HCT116 (cell line): ENCODE measurements around the gene CD72. TPM values are rescaled to one million over a fixed set of nuclear protein-coding genes. Genes with fewer than 3 reads are reported as not detected.

Source experiments
- ATAC-seq: fragments of 200-7000 bp; cut with Tn5 transposase; 2 replicates; pipeline ENCODE4 v1.9.1; 2020; ENCODE audit warnings: mild to moderate bottlenecking, moderate library complexity
- BruUV-seq: library from RNA; stranded (reverse); fragments of 400-500 nt; replicated peaks from 2 replicates; lab custom pipeline; 2021; lab: Mats Ljungman, UMichigan
- CTCF ChIA-PET: fragments of 300-600 bp; sonication (Branson Sonifier 250); formaldehyde crosslinking; loops from one replicate; lab custom pipeline; 2021; ENCODE audit warnings: antibody characterized with exemption; lab: Charles Lee
- POLR2A ChIA-PET: fragments of 300-600, 350-600 bp; sonication (Branson Sonifier 250); formaldehyde crosslinking; loops from one replicate; lab custom pipeline; 2021; ENCODE audit warnings: antibody characterized with exemption; lab: Charles Lee
- RAD21 ChIA-PET, 2 experiments: fragments of 300-600 bp; sonication (Branson Sonifier 250); formaldehyde crosslinking; loops; one replicate each; lab custom pipeline; 2023; ENCODE audit warnings: low total read pairs in 2 of 2; ENCODE audit not compliant: uncharacterized antibody in 2 of 2, unreplicated experiment in 2 of 2, low non-redundant PET in 1 of 2; lab: Charles Lee
- DNase-seq: peaks from one replicate; pipeline ENCODE4 v3.0.0-alpha.2; 2010; ENCODE audit warnings: low read depth, low spot score
- H2AFZ ChIP-seq: fragments of 200-600 bp; shearing (Covaris generic), sonication (generic); 2 replicates; pipeline ENCODE4 v1.6.1; 2017; ENCODE audit warnings: low read depth, mixed run types, mixed read lengths, antibody characterized with exemption, low read length; ENCODE audit not compliant: poor library complexity, severe bottlenecking
- H3K27ac ChIP-seq: 2 replicates; pipeline ENCODE4 v1.5.1; 2012; ENCODE audit warnings: low read depth, low read length
- H3K27me3 ChIP-seq: fragments of 200-600 bp; sonication (generic); 2 replicates; pipeline ENCODE4 v1.6.1; 2016; ENCODE audit warnings: mixed run types, low read length, mixed read lengths; ENCODE audit not compliant: insufficient read depth
- H3K36me3 ChIP-seq, 2 experiments: fragments of 200-500 bp in 1 of 2; fragments of 200-600 bp in 1 of 2; sonication (Bioruptor generic) in 1 of 2; sonication (generic) in 1 of 2; 2 replicates each; pipeline versions ENCODE4 v1.5.1 to v1.6.1; 2014 to 2016; ENCODE audit warnings: low read length in 2 of 2, inconsistent platforms in 1 of 2, mixed read lengths in 1 of 2, mixed run types in 1 of 2; ENCODE audit not compliant: insufficient read depth in 2 of 2, control insufficient read depth in 1 of 2
- H3K4me1 ChIP-seq, 2 experiments: fragments of 200-600 bp in 1 of 2; sonication (generic) in 1 of 2; 2 replicates each; pipeline versions ENCODE4 v1.5.1 to v1.6.1; 2012 to 2017; ENCODE audit warnings: low read length in 2 of 2, inconsistent platforms in 1 of 2, mild to moderate bottlenecking in 1 of 2, mixed read lengths in 1 of 2, mixed run types in 1 of 2, moderate library complexity in 1 of 2; ENCODE audit not compliant: insufficient read depth in 2 of 2, control insufficient read depth in 1 of 2
- H3K4me2 ChIP-seq: fragments of 200-600 bp; sonication (generic); 2 replicates; pipeline ENCODE4 v1.6.1; 2017; ENCODE audit warnings: mixed run types, low read length, mixed read lengths
- H3K4me3 ChIP-seq, 2 experiments: fragments of 200-600 bp in 1 of 2; sonication (generic) in 1 of 2; replicated peaks in 1 of 2; 2 replicates each; pipeline ENCODE4 v1.5.1; 2011 to 2016; ENCODE audit warnings: low read length in 2 of 2, control low read depth in 1 of 2, low read depth in 1 of 2, mild to moderate bottlenecking in 1 of 2, mixed read lengths in 1 of 2, mixed run types in 1 of 2
- H3K79me2 ChIP-seq: fragments of 200-600 bp; sonication (generic); 2 replicates; pipeline ENCODE4 v1.6.1; 2017; ENCODE audit warnings: mild to moderate bottlenecking, mixed run types, low read length, moderate library complexity, mixed read lengths; ENCODE audit not compliant: insufficient read depth
- H3K9ac ChIP-seq: fragments of 200-600 bp; sonication (generic); 2 replicates; pipeline ENCODE4 v1.6.1; 2016; ENCODE audit warnings: low read length, mixed read lengths
- H3K9me2 ChIP-seq: fragments of 200-600 bp; sonication (generic), shearing (Covaris generic); 2 replicates; pipeline ENCODE4 v1.6.1; 2017; ENCODE audit warnings: mixed run types, mild to moderate bottlenecking, moderate library complexity; ENCODE audit not compliant: insufficient read depth
- H3K9me3 ChIP-seq, 2 experiments: fragments of 200-500 bp in 1 of 2; fragments of 200-600 bp in 1 of 2; sonication (Bioruptor generic) in 1 of 2; sonication (generic) in 1 of 2; 2 replicates each; pipeline ENCODE4 v1.6.1; 2014 to 2017; ENCODE audit warnings: low read length in 2 of 2, mixed read lengths in 2 of 2, inconsistent platforms in 1 of 2, low read depth in 1 of 2, mild to moderate bottlenecking in 1 of 2, mixed run types in 1 of 2, moderate library complexity in 1 of 2; ENCODE audit not compliant: control insufficient read depth in 1 of 2, insufficient read depth in 1 of 2
- H4K20me1 ChIP-seq: fragments of 200-600 bp; sonication (generic), shearing (Covaris generic); 2 replicates; pipeline ENCODE4 v1.6.1; 2017; ENCODE audit warnings: mixed run types, mild to moderate bottlenecking, moderate library complexity; ENCODE audit not compliant: insufficient read depth
- ELF1 ChIP-seq: IDR thresholded peaks from 2 replicates; pipeline ENCODE4 v1.6.1; 2012; ENCODE audit warnings: low read depth, borderline replicate concordance
- FOSL1 ChIP-seq: IDR thresholded peaks from 2 replicates; pipeline ENCODE4 v1.6.1; 2012; ENCODE audit warnings: low read depth
- POLR2A ChIP-seq: IDR thresholded peaks from 2 replicates; pipeline ENCODE4 v1.7.0; 2011; ENCODE audit warnings: borderline replicate concordance; ENCODE audit not compliant: insufficient read depth, insufficient read length; ENCODE audit errors: extremely low read depth
- POLR2AphosphoS5 ChIP-seq: IDR thresholded peaks from 2 replicates; pipeline ENCODE4 v1.6.1; 2011; ENCODE audit warnings: mild to moderate bottlenecking, low read depth, low read length, moderate library complexity
- SIN3A ChIP-seq: IDR thresholded peaks from 2 replicates; pipeline ENCODE4 v1.6.1; 2012; ENCODE audit warnings: low read depth
- TCF7L2 ChIP-seq: IDR thresholded peaks from 2 replicates; pipeline ENCODE4 v1.7.0; 2011; ENCODE audit warnings: borderline replicate concordance, inconsistent platforms; ENCODE audit not compliant: insufficient read depth, insufficient read length; ENCODE audit errors: extremely low read depth
- YY1 ChIP-seq: IDR thresholded peaks from 2 replicates; pipeline ENCODE4 v1.6.1; 2011; ENCODE audit warnings: low read length, low read depth, moderate library complexity, mild to moderate bottlenecking; ENCODE audit not compliant: insufficient replicate concordance; ENCODE audit errors: extremely low read depth
- intact Hi-C: fragments of 100-400 bp; cut with micrococcal nuclease; formaldehyde crosslinking; loops from 2 replicates; pipeline ENCODE4 v1.10.0; 2022
- total RNA-seq: library from RNA; stranded (reverse); gene quantifications from one replicate; pipeline ENCODE4 v1.2.1, GENCODE V29; 2021; ENCODE audit not compliant: unreplicated experiment
- TF ChIP-seq, protein P1 (sequence below): IDR thresholded peaks from 2 replicates; pipeline ENCODE4 v1.6.1; 2011; ENCODE audit warnings: mild to moderate bottlenecking, low read length, moderate library complexity; ENCODE audit not compliant: insufficient replicate concordance; ENCODE audit errors: extremely low read depth
- TF ChIP-seq, protein P2 (sequence below), 3 experiments: fragments of 200-600 bp in 1 of 3; sonication (generic) in 1 of 3; IDR thresholded peaks in 2 of 3; conservative IDR thresholded peaks in 1 of 3; 2 replicates each; pipeline ENCODE4 v1.5.1; 2012 to 2017; ENCODE audit warnings: low read depth in 2 of 3, low read length in 2 of 3, antibody characterized with exemption in 1 of 3, borderline replicate concordance in 1 of 3, control low read depth in 1 of 3, mild to moderate bottlenecking in 1 of 3, mixed read lengths in 1 of 3, mixed run types in 1 of 3, moderate library complexity in 1 of 3; ENCODE audit not compliant: insufficient read depth in 1 of 3

CD72 gene
- total RNA-seq, 1 experiment from 2014 or later: 1.6 TPM

DNA sequence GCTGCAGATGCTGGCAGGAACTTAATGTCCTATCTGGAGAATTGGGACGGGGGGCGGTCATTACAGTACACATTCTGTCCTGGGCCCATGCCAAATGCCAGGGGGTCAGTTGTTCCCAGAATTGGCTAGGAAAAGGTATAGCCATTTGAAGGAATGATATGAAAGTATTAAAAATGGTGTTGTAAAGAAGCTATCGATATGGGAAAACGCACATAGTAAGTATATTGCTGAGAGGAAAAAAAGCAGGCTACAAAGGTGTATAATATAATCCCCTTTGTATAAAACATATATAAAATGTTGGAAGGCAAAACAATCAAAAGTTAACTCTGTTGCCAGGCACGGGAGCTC is 47.2 kb upstream of the CD72 start:
- Histone ChIP-seq H3K27me3 (no peaks in the 10 kb centered on the region), H3K9me2 (no peaks in the 10 kb centered on the region), H3K9me3 (no peaks in the 10 kb centered on the region), H3K79me2 (peaks cover 28% of the 10 kb centered on the region; the same call in 1 of the 2 replicates), H3K4me2 (peak overlapping the region; percentile 87), H3K27ac (peak overlapping the region; percentile 88), H2AFZ (no peak overlapping the region), H4K20me1 (no peaks in the 10 kb centered on the region), H3K9ac (peak overlapping the region; percentile 96), H3K36me3 (peaks cover 5 to 23% of the 10 kb centered on the region in 2 experiments; a peak in 3 of 4 replicates), H3K4me1 (peaks cover 27 to 64% of the 10 kb centered on the region in 2 experiments; a peak in 3 of 4 replicates), H3K4me3 (peak overlapping the region; percentile 91 to 93)
- POLR2A ChIA-PET: interaction anchor here (1.1 to 3.0 kb wide), 2 partner anchors 18 to 24 kb away, joined by 4 to 16 read pairs; partner anchors contain the start of gene TPM2
- no peak for ATAC-seq
- RAD21 ChIA-PET: no interaction called here
- TF ChIP-seq ELF1 (no peak), TCF7L2 (no peak)
- TSS peak; percentile 56 for BruUV-seq
- no peak for DNase-seq
- intact Hi-C loops: no loop called here
- CTCF ChIA-PET: interaction anchor here (1.0 to 2.0 kb wide), 3 partner anchors 31 to 67 kb away, joined by 4 to 11 read pairs (median 6); partner anchors contain the start of genes CREB3 and TLN1

DNA sequence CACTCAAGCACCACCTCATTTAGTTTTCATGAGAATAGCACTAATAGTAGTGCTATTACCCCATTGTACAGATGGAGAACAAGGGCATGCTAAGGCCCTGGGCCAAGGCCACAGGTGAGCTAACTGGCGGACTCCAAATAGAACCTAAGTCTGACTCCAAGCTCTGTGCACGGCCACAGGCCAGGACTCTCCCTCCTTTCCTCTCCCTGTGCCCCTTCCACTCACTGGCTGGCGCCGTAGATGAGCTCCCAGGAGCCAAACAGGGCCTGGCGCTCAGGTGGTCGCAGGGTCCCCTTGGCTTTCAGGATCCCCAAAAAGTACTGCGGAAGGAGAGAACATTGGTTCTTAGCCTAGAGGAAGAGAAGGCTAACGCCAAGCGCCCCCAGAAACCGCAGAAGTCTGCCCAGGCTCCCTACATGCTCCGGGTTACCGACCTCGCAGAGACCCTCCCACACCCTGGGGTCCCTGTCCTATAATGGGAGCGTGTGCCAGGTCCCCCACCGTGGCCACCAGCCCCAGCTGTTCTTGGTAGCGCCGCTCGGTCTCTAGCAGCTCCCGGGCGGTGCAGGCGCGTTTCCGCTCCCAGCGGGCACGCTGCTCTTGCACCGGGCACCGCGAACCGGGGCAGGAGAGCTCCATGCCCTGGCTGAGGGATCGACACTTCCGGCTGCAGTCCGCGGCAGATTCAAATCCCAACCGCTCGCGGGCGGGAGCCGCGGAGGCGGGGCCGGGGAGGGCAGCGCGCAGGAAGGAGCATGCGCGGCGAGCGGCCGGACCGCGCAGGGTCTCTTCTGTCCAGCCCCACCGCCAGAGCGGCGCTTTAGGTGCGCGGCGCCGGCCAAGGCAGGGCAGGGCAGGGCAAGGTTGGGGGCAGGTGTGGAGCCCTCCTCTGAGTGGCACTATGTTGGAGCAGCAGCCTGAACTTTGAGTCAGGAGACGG is 46.6 kb upstream of the CD72 start, which contains the start of gene ARHGEF39:
Gene ARHGEF39, minus strand, starts transcription at position 665 of the 940 bp plus-strand sequence. Its CDS starts 26 bp downstream, at position 639.
- H3K9me2 ChIP-seq: no peaks in the 10 kb centered on the region
- H3K9me3 ChIP-seq: no peaks in the 10 kb centered on the region
- H3K4me3 ChIP-seq: peak within 1 kb of the TSS; percentile 91 to 93
- DNase-seq: peak; percentile 59
- peak within 1 kb of the TSS; percentile 87 for H3K4me2 ChIP-seq
- peaks cover 28% of the 10 kb centered on the region; the same call in 1 of the 2 replicates for H3K79me2 ChIP-seq
- H3K9ac ChIP-seq: peak within 1 kb of the TSS; percentile 96
- ChIA-PET POLR2A (interaction anchor here (0.9 to 3.0 kb wide), 3 partner anchors 17 to 68 kb away, joined by 4 to 16 read pairs (median 6); partner anchors contain the start of genes CREB3, TLN1 and TPM2), RAD21 (interaction anchor here in 1 of 2 experiments (1.2 kb wide), 1 partner anchor 66 kb away, joined by 3 read pairs; no protein-coding TSS in a partner anchor), CTCF (interaction anchor here (0.9 to 2.0 kb wide), 5 partner anchors 24 to 67 kb away, joined by 3 to 11 read pairs (median 4); partner anchors contain the start of genes CREB3 and TLN1)
- peak within 1 kb of the TSS; percentile 88 for H3K27ac ChIP-seq
- intact Hi-C loops: no loop called here
- peaks cover 6 to 27% of the 10 kb centered on the region in 2 experiments; a peak in 3 of 4 replicates for H3K36me3 ChIP-seq
- TF ChIP-seq ELF1 (no peak), POLR2A (peak; percentile 87), FOSL1 (no peak), SIN3A (no peak), YY1 (no peak), POLR2AphosphoS5 (peak; percentile 84), TCF7L2 (peak; percentile 47)
- TF ChIP-seq, protein P1, sequence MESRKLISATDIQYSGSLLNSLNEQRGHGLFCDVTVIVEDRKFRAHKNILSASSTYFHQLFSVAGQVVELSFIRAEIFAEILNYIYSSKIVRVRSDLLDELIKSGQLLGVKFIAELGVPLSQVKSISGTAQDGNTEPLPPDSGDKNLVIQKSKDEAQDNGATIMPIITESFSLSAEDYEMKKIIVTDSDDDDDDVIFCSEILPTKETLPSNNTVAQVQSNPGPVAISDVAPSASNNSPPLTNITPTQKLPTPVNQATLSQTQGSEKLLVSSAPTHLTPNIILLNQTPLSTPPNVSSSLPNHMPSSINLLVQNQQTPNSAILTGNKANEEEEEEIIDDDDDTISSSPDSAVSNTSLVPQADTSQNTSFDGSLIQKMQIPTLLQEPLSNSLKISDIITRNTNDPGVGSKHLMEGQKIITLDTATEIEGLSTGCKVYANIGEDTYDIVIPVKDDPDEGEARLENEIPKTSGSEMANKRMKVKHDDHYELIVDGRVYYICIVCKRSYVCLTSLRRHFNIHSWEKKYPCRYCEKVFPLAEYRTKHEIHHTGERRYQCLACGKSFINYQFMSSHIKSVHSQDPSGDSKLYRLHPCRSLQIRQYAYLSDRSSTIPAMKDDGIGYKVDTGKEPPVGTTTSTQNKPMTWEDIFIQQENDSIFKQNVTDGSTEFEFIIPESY: no peak
- TF ChIP-seq, protein P2, sequence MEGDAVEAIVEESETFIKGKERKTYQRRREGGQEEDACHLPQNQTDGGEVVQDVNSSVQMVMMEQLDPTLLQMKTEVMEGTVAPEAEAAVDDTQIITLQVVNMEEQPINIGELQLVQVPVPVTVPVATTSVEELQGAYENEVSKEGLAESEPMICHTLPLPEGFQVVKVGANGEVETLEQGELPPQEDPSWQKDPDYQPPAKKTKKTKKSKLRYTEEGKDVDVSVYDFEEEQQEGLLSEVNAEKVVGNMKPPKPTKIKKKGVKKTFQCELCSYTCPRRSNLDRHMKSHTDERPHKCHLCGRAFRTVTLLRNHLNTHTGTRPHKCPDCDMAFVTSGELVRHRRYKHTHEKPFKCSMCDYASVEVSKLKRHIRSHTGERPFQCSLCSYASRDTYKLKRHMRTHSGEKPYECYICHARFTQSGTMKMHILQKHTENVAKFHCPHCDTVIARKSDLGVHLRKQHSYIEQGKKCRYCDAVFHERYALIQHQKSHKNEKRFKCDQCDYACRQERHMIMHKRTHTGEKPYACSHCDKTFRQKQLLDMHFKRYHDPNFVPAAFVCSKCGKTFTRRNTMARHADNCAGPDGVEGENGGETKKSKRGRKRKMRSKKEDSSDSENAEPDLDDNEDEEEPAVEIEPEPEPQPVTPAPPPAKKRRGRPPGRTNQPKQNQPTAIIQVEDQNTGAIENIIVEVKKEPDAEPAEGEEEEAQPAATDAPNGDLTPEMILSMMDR (IDR thresholded peaks at IDR 0.05 in 2 of 3, conservative IDR thresholded peaks at IDR 0.05 in 1 of 3; ENCODE audit: borderline replicate concordance in 1 of 3, insufficient read depth in 1 of 3, low read depth in 2 of 3, low read length in 2 of 3): peak in 1 of 3 experiments; percentile 30; a peak in 1 of 6 replicates
- H2AFZ ChIP-seq: no peak within 1 kb of the TSS
- H3K4me1 ChIP-seq: peaks cover 25 to 60% of the 10 kb centered on the region in 2 experiments; a peak in 3 of 4 replicates
- peak; percentile 89 for ATAC-seq
- no peaks in the 10 kb centered on the region for H3K27me3 ChIP-seq
- H4K20me1 ChIP-seq: no peaks in the 10 kb centered on the region
- TSS peak; percentile 64 for BruUV-seq
